Nephron progenitor cell (in vitro differentiated cells): ENCODE data around the gene GRIK4.

Source experiments
- DNase-seq: peaks from one replicate; pipeline ENCODE4 v3.0.0; 2021
- H3K27ac Mint-ChIP-seq: 2 replicates; pipeline ENCODE4 v1.8.0; 2021; ENCODE audit warnings: mild to moderate bottlenecking, moderate library complexity, mixed read lengths
- H3K27me3 Mint-ChIP-seq: 2 replicates; pipeline ENCODE4 v1.8.0; 2021; ENCODE audit warnings: mild to moderate bottlenecking, low read depth, mixed read lengths; ENCODE audit not compliant: poor library complexity
- H3K36me3 Mint-ChIP-seq: 2 replicates; pipeline ENCODE4 v1.8.0; 2021; ENCODE audit warnings: low read depth, mixed read lengths
- H3K4me1 Mint-ChIP-seq: 2 replicates; pipeline ENCODE4 v1.8.0; 2021; ENCODE audit warnings: mixed read lengths
- H3K4me3 Mint-ChIP-seq: 2 replicates; pipeline ENCODE4 v1.8.0; 2021; ENCODE audit warnings: mild to moderate bottlenecking, moderate library complexity, mixed read lengths
- H3K9me3 Mint-ChIP-seq: 2 replicates; pipeline ENCODE4 v1.8.0; 2021; ENCODE audit warnings: mild to moderate bottlenecking, moderate library complexity, mixed read lengths
- TF ChIP-seq, protein P1 (sequence below): fragments of 200-600 bp; sonication (generic); IDR thresholded peaks from 2 replicates; pipeline ENCODE4 v1.5.0; 2021; ENCODE audit warnings: antibody characterized with exemption

Gene GRIK4

DNA sequence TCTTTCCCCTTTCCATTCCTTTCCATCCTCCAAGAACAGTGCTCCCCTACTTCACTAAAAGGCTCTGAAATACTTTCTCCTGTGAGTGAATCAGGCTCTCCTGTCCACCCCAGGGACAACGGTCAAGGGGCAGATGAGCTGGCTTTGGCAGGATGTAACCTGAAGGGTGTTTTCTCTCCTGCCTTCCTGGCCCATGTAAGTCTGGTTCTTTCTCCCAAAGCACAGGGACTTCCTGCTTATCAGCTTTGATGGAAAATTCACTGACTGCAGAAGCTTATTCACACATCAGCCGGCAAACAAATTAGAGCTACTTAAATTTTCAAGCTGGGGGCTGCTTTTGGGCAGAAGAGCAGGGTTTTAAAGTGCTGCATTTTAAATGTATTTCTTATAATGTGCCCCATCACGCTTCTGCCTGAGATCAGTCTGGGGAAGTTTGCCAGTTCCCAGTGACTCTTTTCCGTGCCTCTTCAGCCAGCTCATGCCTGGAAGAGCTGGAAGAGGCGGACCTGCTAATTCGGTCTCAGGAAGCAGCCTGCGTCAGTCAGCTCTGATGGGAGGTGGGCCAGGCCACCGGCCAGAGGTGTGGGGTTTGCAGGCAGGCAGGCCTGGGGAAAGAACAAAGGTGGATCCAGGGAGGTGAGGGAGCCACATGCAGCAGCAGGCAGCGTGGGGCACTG is 372.0 kb downstream of the GRIK4 start:
- Mint-ChIP-seq H3K4me1 (peaks cover 49% of the 10 kb centered on the region), H3K27ac (no peak overlapping the region), H3K27me3 (peaks cover 17% of the 10 kb centered on the region), H3K36me3 (no peaks in the 10 kb centered on the region), H3K4me3 (no peak overlapping the region), H3K9me3 (peaks cover 7% of the 10 kb centered on the region)
- no peak for DNase-seq
- TF ChIP-seq, protein P1, sequence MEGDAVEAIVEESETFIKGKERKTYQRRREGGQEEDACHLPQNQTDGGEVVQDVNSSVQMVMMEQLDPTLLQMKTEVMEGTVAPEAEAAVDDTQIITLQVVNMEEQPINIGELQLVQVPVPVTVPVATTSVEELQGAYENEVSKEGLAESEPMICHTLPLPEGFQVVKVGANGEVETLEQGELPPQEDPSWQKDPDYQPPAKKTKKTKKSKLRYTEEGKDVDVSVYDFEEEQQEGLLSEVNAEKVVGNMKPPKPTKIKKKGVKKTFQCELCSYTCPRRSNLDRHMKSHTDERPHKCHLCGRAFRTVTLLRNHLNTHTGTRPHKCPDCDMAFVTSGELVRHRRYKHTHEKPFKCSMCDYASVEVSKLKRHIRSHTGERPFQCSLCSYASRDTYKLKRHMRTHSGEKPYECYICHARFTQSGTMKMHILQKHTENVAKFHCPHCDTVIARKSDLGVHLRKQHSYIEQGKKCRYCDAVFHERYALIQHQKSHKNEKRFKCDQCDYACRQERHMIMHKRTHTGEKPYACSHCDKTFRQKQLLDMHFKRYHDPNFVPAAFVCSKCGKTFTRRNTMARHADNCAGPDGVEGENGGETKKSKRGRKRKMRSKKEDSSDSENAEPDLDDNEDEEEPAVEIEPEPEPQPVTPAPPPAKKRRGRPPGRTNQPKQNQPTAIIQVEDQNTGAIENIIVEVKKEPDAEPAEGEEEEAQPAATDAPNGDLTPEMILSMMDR, result no peak

DNA sequence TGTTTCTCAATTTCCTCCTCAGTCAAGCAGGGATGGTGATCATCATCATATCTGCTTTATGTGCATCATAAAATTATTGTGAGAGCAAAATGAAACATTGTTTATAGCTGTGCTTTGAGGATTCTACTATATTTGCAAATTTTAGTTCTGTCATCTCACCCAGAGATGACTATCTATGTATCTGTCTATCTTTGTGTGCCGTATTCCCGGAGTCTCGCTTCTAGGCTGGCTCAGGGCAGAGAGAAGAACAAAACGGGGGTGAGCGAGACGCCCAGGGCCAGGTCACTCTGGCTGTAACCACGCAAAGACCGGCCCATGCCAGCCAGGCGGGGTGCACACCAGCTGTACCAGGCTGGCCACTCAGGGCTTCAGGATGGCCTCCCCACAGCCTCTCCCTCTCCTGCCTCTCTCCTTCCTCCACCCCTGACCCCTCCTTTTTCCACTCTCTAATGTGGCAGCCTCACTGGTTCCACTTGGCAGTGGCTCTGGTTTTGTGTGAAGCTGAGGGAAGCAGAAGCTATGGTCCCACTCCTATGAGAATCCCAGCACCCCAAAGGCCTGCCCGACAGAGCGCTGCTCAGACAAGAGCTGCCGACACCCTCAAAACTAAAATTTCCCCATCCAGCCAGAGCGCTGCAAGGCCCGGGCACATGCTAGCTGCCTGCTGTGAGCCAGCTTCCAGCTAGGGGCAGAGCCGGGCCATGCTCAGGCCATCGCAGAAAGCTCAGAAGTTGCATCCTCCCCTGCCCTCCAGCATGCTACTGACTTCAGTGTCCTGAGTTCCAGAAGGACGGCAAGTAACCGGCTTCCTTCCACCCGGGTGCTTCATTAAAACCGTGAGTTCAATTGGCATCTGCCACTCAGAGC is 372.8 kb downstream of the GRIK4 start:
- no peak for DNase-seq
- Mint-ChIP-seq H3K27ac (no peak overlapping the region), H3K4me1 (peaks cover 49% of the 10 kb centered on the region), H3K36me3 (no peaks in the 10 kb centered on the region), H3K27me3 (peaks cover 17% of the 10 kb centered on the region), H3K4me3 (no peak overlapping the region), H3K9me3 (peaks cover 7% of the 10 kb centered on the region)
- TF ChIP-seq, protein P1, result no peak

DNA sequence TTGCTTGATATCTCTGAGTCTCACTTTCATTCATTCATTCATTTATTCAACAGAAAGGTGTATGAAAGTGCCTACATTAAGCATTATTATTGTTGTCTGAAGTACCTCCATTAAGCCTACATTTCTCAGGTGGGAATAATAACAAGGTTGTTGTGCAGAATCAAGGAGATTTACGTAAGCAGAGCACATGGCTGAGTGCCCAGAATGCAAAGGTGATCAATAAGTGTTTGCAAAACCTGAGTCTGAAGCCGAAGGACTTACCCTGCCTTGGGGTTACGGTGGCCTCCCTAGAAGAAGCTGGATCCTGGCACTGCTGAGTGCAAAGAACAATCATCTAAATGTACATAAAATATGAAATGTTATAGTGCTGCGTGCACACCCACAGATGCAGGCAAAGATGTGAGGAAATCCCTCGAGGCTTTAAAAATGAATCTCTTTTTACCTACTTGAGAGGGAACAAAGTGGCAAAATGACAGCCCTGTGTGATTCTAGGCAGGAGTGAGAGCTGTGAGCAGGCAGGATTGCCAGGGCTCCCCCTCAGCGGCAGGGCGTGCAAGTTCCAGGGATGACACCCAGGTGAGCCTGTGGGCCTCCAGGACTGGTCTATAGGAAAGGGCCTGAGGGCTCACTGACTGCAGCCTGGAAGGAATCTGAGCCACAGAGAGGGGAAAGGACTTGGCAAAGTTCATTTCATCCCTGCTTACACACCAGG is 379.2 kb downstream of the GRIK4 start:
- Mint-ChIP-seq H3K36me3 (no peaks in the 10 kb centered on the region), H3K9me3 (peaks cover 7% of the 10 kb centered on the region), H3K4me3 (no peak overlapping the region), H3K4me1 (no peaks in the 10 kb centered on the region), H3K27me3 (peaks cover 19% of the 10 kb centered on the region), H3K27ac (no peak overlapping the region)
- DNase-seq, result no peak
- TF ChIP-seq, protein P1, result no peak

DNA sequence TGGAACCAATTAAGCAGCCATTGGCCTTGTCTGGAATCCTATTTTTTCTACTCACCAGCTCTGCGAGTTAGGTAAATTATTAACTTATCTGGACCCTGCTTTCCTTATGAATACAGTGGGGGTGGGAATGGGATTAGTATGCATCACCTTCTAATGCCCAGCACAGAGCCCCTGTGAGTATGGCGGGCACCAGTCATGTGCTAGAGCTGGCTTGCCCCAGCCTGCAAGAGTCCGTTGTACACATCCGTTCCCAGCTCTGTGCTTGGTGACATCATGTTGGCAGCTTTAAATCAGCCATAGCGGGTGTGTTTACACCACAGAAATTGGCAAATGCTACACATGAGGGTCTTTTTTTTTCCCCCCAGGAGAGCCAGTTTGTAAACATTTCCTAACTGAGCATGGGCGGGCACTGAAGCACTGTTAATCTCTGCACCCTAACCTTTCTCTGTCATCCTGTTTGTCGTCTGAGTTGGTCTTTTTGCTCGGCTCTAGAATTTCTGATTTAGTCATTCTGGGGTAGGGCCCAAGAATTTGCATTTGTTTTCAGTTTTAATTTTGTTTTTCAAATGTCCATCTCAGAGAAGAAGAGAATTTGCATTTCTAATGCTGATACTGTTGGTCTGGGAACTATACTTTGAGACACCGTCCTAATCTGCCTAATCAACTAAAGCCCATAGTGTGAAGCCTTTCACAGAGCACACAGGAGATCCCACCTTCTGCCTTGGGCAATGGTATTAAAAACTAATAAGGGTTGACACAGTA is 382.1 kb downstream of the GRIK4 start:
- H3K4me3 Mint-ChIP-seq, result no peak overlapping the region
- no peaks in the 10 kb centered on the region for H3K4me1 Mint-ChIP-seq
- TF ChIP-seq, protein P1, result no peak
- DNase-seq, result no peak
- no peaks in the 10 kb centered on the region for H3K36me3 Mint-ChIP-seq
- no peak overlapping the region for H3K27ac Mint-ChIP-seq
- peaks cover 17% of the 10 kb centered on the region for H3K27me3 Mint-ChIP-seq
- no peaks in the 10 kb centered on the region for H3K9me3 Mint-ChIP-seq

DNA sequence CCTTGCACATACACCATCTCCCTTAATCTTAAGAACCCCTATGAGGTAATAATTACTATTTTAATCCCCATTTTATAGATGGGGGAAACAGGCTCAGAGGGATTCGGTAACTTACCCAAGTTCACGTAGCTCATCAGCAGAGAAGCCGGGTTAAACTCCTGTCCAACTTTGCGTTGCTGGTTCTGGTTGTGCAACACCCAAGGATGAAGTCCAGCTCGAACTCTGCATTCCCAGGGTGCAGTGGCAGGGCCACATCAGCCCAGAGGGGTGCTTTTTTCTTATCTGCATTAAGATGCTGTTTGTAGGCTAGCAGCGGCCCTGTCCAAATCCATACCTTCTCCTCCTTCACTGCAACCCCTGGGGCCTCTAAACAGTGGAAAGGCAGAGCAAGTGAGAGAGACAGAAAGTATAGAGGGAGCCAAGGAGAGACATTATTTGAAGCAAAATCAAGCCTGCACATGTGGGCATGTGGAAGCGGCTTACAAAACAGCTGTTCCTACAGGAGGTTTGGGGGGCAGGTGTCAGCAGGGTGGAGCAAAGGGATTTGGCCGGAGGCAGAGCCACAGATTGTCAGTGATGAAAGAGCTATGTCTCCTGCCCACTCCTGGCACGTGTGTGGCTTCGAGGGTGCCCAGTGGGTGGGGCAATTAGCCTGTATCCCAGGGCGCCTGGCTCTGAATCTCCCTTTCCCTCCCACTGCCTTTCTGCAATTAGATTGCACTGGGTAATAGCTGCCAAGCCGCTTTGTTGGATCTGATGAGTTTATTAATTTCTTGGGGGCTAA is 382.8 kb downstream of the GRIK4 start:
- no peak for DNase-seq
- no peaks in the 10 kb centered on the region for H3K36me3 Mint-ChIP-seq
- no peak overlapping the region for H3K27ac Mint-ChIP-seq
- H3K27me3 Mint-ChIP-seq, result peaks cover 17% of the 10 kb centered on the region
- no peaks in the 10 kb centered on the region for H3K4me1 Mint-ChIP-seq
- no peaks in the 10 kb centered on the region for H3K9me3 Mint-ChIP-seq
- TF ChIP-seq, protein P1, result no peak
- H3K4me3 Mint-ChIP-seq, result no peak overlapping the region
